ENCODE results near the gene BMP2K.
A peak's percentile ranks its signal among the peaks of the same experiment; 100 is the strongest.

The BMP2K gene

GRCh38 chr4:78780093-78780492 is 3.9 kb downstream of the BMP2K start:
- TF ChIP-seq TCF4 (CRISPR knock-in tag; IDR thresholded peaks at IDR 0.05; ENCODE audit: borderline replicate concordance) (no peak), CSDC2 (CRISPR knock-in tag; IDR thresholded peaks at IDR 0.05) (no peak)
- no peak for ATAC-seq

- TF ChIP-seq, protein P1, sequence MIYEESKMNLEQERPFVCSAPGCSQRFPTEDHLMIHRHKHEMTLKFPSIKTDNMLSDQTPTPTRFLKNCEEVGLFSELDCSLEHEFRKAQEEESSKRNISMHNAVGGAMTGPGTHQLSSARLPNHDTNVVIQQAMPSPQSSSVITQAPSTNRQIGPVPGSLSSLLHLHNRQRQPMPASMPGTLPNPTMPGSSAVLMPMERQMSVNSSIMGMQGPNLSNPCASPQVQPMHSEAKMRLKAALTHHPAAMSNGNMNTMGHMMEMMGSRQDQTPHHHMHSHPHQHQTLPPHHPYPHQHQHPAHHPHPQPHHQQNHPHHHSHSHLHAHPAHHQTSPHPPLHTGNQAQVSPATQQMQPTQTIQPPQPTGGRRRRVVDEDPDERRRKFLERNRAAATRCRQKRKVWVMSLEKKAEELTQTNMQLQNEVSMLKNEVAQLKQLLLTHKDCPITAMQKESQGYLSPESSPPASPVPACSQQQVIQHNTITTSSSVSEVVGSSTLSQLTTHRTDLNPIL (CRISPR knock-in tag; IDR thresholded peaks at IDR 0.05; ENCODE audit: low read depth): no peak
- TF ChIP-seq CSDC2 (CRISPR knock-in tag; IDR thresholded peaks at IDR 0.05): no peak
- TF ChIP-seq SNAI2 (CRISPR knock-in tag; IDR thresholded peaks at IDR 0.05): no peak
- TF ChIP-seq OSR1 (CRISPR knock-in tag; IDR thresholded peaks at IDR 0.05): no peak
- no peak for TF ChIP-seq PPARA (CRISPR knock-in tag; IDR thresholded peaks at IDR 0.05; ENCODE audit: borderline replicate concordance)
- no peak for TF ChIP-seq TCF4 (CRISPR knock-in tag; IDR thresholded peaks at IDR 0.05; ENCODE audit: borderline replicate concordance)
- TF ChIP-seq ZNF70 (CRISPR knock-in tag; IDR thresholded peaks at IDR 0.05): no peak
- no peak for TF ChIP-seq GLIS3 (CRISPR knock-in tag; IDR thresholded peaks at IDR 0.05)
- no peak for TF ChIP-seq ESRRG (CRISPR knock-in tag; IDR thresholded peaks at IDR 0.05)
- no peak for TF ChIP-seq TSHZ2 (CRISPR knock-in tag; IDR thresholded peaks at IDR 0.05)
- no peak for TF ChIP-seq ISL1 (CRISPR knock-in tag; IDR thresholded peaks at IDR 0.05)
- TF ChIP-seq RARB (CRISPR knock-in tag; IDR thresholded peaks at IDR 0.05): no peak
- no peak for TF ChIP-seq TOX (CRISPR knock-in tag; IDR thresholded peaks at IDR 0.05; ENCODE audit: borderline replicate concordance)
- TF ChIP-seq ZNF8 (CRISPR knock-in tag; IDR thresholded peaks at IDR 0.05): no peak
- TF ChIP-seq ZC3H10 (CRISPR knock-in tag; IDR thresholded peaks at IDR 0.05): no peak
- no peak for TF ChIP-seq ZFP30 (CRISPR knock-in tag; IDR thresholded peaks at IDR 0.05)
- no peak for TF ChIP-seq ZNF565 (CRISPR knock-in tag; conservative IDR thresholded peaks at IDR 0.05; ENCODE audit: low read depth)
- no peak for TF ChIP-seq BACH2 (CRISPR knock-in tag; IDR thresholded peaks at IDR 0.05; ENCODE audit: borderline replicate concordance)
- no peak for TF ChIP-seq ZFP3 (CRISPR knock-in tag; IDR thresholded peaks at IDR 0.05)
- no peak for ATAC-seq
These were observed 5.0 kb downstream of the BMP2K start for GRCh38 chr4:78781139-78781538.

DNA sequence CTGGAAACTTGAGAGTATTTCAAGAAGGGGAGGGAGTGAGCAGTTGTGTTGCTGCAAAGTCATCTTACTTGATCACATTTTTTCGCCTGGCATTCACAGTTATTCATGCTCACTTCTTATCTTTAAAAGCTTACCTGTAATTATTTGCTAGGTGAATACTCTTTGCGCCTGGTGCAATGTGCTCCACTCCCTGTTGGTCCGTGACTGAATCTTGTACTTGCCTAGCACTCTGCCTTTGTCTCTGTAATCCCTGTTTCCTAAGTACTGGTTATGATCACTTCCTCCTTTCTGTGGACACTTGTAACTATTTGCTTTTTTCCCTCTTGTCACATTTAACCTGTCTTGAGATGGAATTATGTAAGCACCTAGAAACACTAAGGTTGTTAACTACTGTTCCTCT is 5.8 kb downstream of the BMP2K start:
- ATAC-seq: no peak
- TF ChIP-seq TOX (CRISPR knock-in tag; IDR thresholded peaks at IDR 0.05; ENCODE audit: borderline replicate concordance): no peak
- no peak for TF ChIP-seq ZNF70 (CRISPR knock-in tag; IDR thresholded peaks at IDR 0.05)
- no peak for TF ChIP-seq ZFP3 (CRISPR knock-in tag; IDR thresholded peaks at IDR 0.05)
- TF ChIP-seq RARB (CRISPR knock-in tag; IDR thresholded peaks at IDR 0.05): no peak
- no peak for TF ChIP-seq ZNF8 (CRISPR knock-in tag; IDR thresholded peaks at IDR 0.05)
- TF ChIP-seq SNAI2 (CRISPR knock-in tag; IDR thresholded peaks at IDR 0.05): no peak
- TF ChIP-seq GLIS3 (CRISPR knock-in tag; IDR thresholded peaks at IDR 0.05): no peak
- no peak for TF ChIP-seq ISL1 (CRISPR knock-in tag; IDR thresholded peaks at IDR 0.05)
- TF ChIP-seq ZFP30 (CRISPR knock-in tag; IDR thresholded peaks at IDR 0.05): no peak
- TF ChIP-seq ARNTL (CRISPR knock-in tag; IDR thresholded peaks at IDR 0.05; ENCODE audit: borderline replicate concordance, low read depth): no peak

DNA sequence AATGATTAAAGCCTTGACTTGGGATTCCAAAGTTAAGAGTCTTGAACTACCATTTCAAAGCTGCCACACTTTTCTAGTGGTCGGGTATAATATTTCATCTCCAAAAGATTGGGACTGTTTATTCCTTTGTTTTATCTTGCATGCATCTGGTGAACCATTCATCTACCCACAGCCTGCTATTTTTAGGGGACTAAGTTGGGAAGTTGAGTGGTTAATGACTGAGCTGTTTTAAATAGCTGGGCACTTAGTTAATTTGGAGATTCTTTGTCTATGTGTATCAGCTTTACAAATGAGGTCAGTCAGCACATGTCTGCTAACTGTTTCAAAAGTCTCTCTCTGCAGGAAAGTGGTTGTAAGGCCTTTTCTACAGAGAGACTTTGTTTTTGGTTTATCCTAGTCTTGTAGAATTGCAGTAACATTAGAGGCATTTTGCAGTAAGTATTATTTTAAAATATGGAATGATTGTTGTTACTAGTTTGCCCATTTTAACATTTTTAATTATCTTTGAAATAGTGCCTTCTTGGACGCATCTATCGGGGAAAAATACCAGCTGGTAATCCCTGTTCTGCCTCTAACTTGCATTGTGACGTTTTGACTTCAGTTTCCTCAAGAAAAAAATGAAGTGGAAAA is 8.2 kb downstream of the BMP2K start:
- peak; percentile 78 for ATAC-seq
- TF ChIP-seq ZFP3 (CRISPR knock-in tag; IDR thresholded peaks at IDR 0.05): no peak
- TF ChIP-seq OSR1 (CRISPR knock-in tag; IDR thresholded peaks at IDR 0.05): no peak
- 0 out of 2 replicates have a peak, but pooled peaks have one; percentile 35 for TF ChIP-seq ISL1 (CRISPR knock-in tag; IDR thresholded peaks at IDR 0.05)
- TF ChIP-seq BACH2 (CRISPR knock-in tag; IDR thresholded peaks at IDR 0.05; ENCODE audit: borderline replicate concordance): no peak

GRCh38 chr4:78787392-78788006 is 11.3 kb downstream of the BMP2K start:
- ATAC-seq: no peak
- no peak for TF ChIP-seq PPARA (CRISPR knock-in tag; IDR thresholded peaks at IDR 0.05; ENCODE audit: borderline replicate concordance)
- no peak for TF ChIP-seq ZFP30 (CRISPR knock-in tag; IDR thresholded peaks at IDR 0.05)
- TF ChIP-seq ARNTL (CRISPR knock-in tag; IDR thresholded peaks at IDR 0.05; ENCODE audit: borderline replicate concordance, low read depth): no peak
- no peak for TF ChIP-seq TCF4 (CRISPR knock-in tag; IDR thresholded peaks at IDR 0.05; ENCODE audit: borderline replicate concordance)
- no peak for TF ChIP-seq CSDC2 (CRISPR knock-in tag; IDR thresholded peaks at IDR 0.05)
- no peak for TF ChIP-seq BACH2 (CRISPR knock-in tag; IDR thresholded peaks at IDR 0.05; ENCODE audit: borderline replicate concordance)
- TF ChIP-seq, protein P2, sequence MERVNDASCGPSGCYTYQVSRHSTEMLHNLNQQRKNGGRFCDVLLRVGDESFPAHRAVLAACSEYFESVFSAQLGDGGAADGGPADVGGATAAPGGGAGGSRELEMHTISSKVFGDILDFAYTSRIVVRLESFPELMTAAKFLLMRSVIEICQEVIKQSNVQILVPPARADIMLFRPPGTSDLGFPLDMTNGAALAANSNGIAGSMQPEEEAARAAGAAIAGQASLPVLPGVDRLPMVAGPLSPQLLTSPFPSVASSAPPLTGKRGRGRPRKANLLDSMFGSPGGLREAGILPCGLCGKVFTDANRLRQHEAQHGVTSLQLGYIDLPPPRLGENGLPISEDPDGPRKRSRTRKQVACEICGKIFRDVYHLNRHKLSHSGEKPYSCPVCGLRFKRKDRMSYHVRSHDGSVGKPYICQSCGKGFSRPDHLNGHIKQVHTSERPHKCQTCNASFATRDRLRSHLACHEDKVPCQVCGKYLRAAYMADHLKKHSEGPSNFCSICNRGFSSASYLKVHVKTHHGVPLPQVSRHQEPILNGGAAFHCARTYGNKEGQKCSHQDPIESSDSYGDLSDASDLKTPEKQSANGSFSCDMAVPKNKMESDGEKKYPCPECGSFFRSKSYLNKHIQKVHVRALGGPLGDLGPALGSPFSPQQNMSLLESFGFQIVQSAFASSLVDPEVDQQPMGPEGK (CRISPR knock-in tag; IDR thresholded peaks at IDR 0.05; ENCODE audit: borderline replicate concordance): no peak
- no peak for TF ChIP-seq OSR1 (CRISPR knock-in tag; IDR thresholded peaks at IDR 0.05)
- no peak for TF ChIP-seq TSHZ2 (CRISPR knock-in tag; IDR thresholded peaks at IDR 0.05)
- no peak for TF ChIP-seq ZNF565 (CRISPR knock-in tag; conservative IDR thresholded peaks at IDR 0.05; ENCODE audit: low read depth)

All from SK-N-SH treated with all-trans-retinoic acid at 6 μM for 48 hours (cell line).